MM.1S (cell line): Measurements from ENCODE around the gene ITGA5.

Experiments
- DNase-seq: peaks from one replicate; pipeline ENCODE4 v3.0.0-alpha.2; 2015
- H2AFZ ChIP-seq: fragments of 300-600 bp; sonication (generic); 2 replicates; pipeline ENCODE4 v1.6.0; 2016; ENCODE audit warnings: antibody characterized with exemption, low read length
- H3F3A ChIP-seq: fragments of 300-600 bp; sonication (generic); 2 replicates; pipeline ENCODE4 v1.6.1; 2016; ENCODE audit warnings: mild to moderate bottlenecking, antibody characterized with exemption, low read length, moderate library complexity, mixed read lengths; ENCODE audit not compliant: insufficient read depth
- H3K27ac ChIP-seq: fragments of 300-600 bp; sonication (generic); 2 replicates; pipeline ENCODE4 v1.5.1; 2016; ENCODE audit warnings: mild to moderate bottlenecking, low read length
- H3K27me3 ChIP-seq: fragments of 300-600 bp; sonication (generic); replicated peaks from 2 replicates; pipeline ENCODE4 v1.6.0; 2016; ENCODE audit warnings: low read length; ENCODE audit not compliant: insufficient read depth
- H3K36me3 ChIP-seq: fragments of 300-600 bp; sonication (generic); replicated peaks from 2 replicates; pipeline ENCODE4 v1.6.1; 2016; ENCODE audit warnings: mild to moderate bottlenecking, low read length, mixed read lengths; ENCODE audit not compliant: insufficient read depth
- H3K4me1 ChIP-seq: fragments of 300-600 bp; sonication (generic); 2 replicates; pipeline ENCODE4 v1.6.1; 2016; ENCODE audit warnings: low read length, mixed read lengths
- H3K4me2 ChIP-seq: fragments of 300-600 bp; sonication (generic); 2 replicates; pipeline ENCODE4 v1.6.0; 2016; ENCODE audit warnings: low read depth, low read length
- H3K4me3 ChIP-seq: fragments of 300-600 bp; sonication (generic); 2 replicates; pipeline ENCODE4 v1.5.1; 2016; ENCODE audit warnings: low read length, mixed read lengths
- H3K79me2 ChIP-seq: fragments of 300-600 bp; sonication (generic); 2 replicates; pipeline ENCODE4 v1.6.1; 2016; ENCODE audit warnings: mixed run types, low read length, mixed read lengths
- H3K9ac ChIP-seq: fragments of 300-600 bp; sonication (generic); 2 replicates; pipeline ENCODE4 v1.6.1; 2016; ENCODE audit warnings: low read length, mixed read lengths
- H3K9me2 ChIP-seq: fragments of 300-600 bp; sonication (generic); replicated peaks from 2 replicates; pipeline ENCODE4 v1.6.1; 2016; ENCODE audit warnings: mild to moderate bottlenecking, low read length, mixed read lengths; ENCODE audit not compliant: insufficient read depth
- H3K9me3 ChIP-seq: fragments of 300-600 bp; sonication (generic); replicated peaks from 2 replicates; pipeline ENCODE4 v1.6.1; 2016; ENCODE audit warnings: mild to moderate bottlenecking, low read length, mixed read lengths; ENCODE audit not compliant: insufficient read depth
- H4K20me1 ChIP-seq: fragments of 300-600 bp; sonication (generic); 2 replicates; pipeline ENCODE4 v1.6.1; 2016; ENCODE audit warnings: mild to moderate bottlenecking, low read length, moderate library complexity, mixed read lengths; ENCODE audit not compliant: insufficient read depth
- CTCF ChIP-seq: fragments of 300-600 bp; sonication (generic); IDR thresholded peaks from 2 replicates; pipeline ENCODE4 v1.5.1; 2016; ENCODE audit warnings: antibody characterized with exemption, low read length, mixed read lengths
- EZH2 ChIP-seq: fragments of 300-600 bp; sonication (generic); optimal IDR thresholded peaks from 2 replicates; pipeline ENCODE3; 2017; ENCODE audit warnings: low read depth, mild to moderate bottlenecking, antibody characterized with exemption, low read length, mixed read lengths
- EZH2phosphoT487 ChIP-seq: fragments of 300-600 bp; sonication (generic); IDR thresholded peaks from 2 replicates; pipeline ENCODE4 v1.6.1; 2018; ENCODE audit warnings: antibody characterized with exemption, low read length

ITGA5 gene

GRCh38 chr12:54407183-54407905 lies 11.7 kb downstream of the ITGA5 start:
- Histone ChIP-seq H3K4me2 (no peak overlapping the region), H3K79me2 (no peaks in the 10 kb centered on the region), H3K9me3 (no peaks in the 10 kb centered on the region), H3K9me2 (no peaks in the 10 kb centered on the region), H3K9ac (no peak overlapping the region), H3K27me3 (no peaks in the 10 kb centered on the region), H3K4me1 (0 out of 2 replicates have a peak, but pooled peaks cover under 1% of the 10 kb centered on the region), H3K4me3 (no peak overlapping the region), H3F3A (no peaks in the 10 kb centered on the region), H2AFZ (no peak overlapping the region), H3K36me3 (no peaks in the 10 kb centered on the region), H4K20me1 (no peaks in the 10 kb centered on the region), H3K27ac (no peak overlapping the region)
- DNase-seq = no peak
- no peak for TF ChIP-seq CTCF
- TF ChIP-seq EZH2phosphoT487 = no peak
- TF ChIP-seq EZH2 = no peak

- Histone ChIP-seq H3K4me3 (no peak overlapping the region), H2AFZ (no peak overlapping the region), H3K4me2 (no peak overlapping the region), H3K4me1 (no peaks in the 10 kb centered on the region), H3K36me3 (no peaks in the 10 kb centered on the region), H3K79me2 (no peaks in the 10 kb centered on the region), H3F3A (no peaks in the 10 kb centered on the region), H4K20me1 (no peaks in the 10 kb centered on the region), H3K27me3 (no peaks in the 10 kb centered on the region), H3K9ac (no peak overlapping the region), H3K9me2 (no peaks in the 10 kb centered on the region), H3K9me3 (no peaks in the 10 kb centered on the region), H3K27ac (no peak overlapping the region)
- TF ChIP-seq CTCF (no peak), EZH2 (no peak), EZH2phosphoT487 (no peak)
- no peak for DNase-seq
These were observed 13.5 kb downstream of the ITGA5 start for GRCh38 chr12:54405573-54405972.

GRCh38 chr12:54405106-54405505 lies 14.0 kb downstream of the ITGA5 start:
- DNase-seq = no peak
- Histone ChIP-seq H3K79me2 (no peaks in the 10 kb centered on the region), H2AFZ (no peak overlapping the region), H3K4me1 (no peaks in the 10 kb centered on the region), H3K27me3 (no peaks in the 10 kb centered on the region), H3K4me2 (no peak overlapping the region), H3K9ac (no peak overlapping the region), H3K27ac (no peak overlapping the region), H4K20me1 (no peaks in the 10 kb centered on the region), H3K4me3 (no peak overlapping the region), H3K9me3 (no peaks in the 10 kb centered on the region), H3K9me2 (no peaks in the 10 kb centered on the region), H3K36me3 (no peaks in the 10 kb centered on the region), H3F3A (no peaks in the 10 kb centered on the region)
- TF ChIP-seq EZH2 (no peak), CTCF (no peak), EZH2phosphoT487 (no peak)
